Hematopoietic multipotent progenitor cell treated with erythropoietin and hydrocortisone succinate and interleukin-3 and kit ligand, for 15 days (in vitro differentiated cells): ENCODE results near the gene NEURL4.

ENCODE experiments used
- DNase-seq: peaks from one replicate; pipeline ENCODE4 v3.0.0-alpha.2; 2015; ENCODE audit warnings: low spot score

The NEURL4 gene

GRCh38 chr17:7304179-7304578 is 25.0 kb downstream of the NEURL4 start:
- DNase-seq, result no peak

- DNase-seq, result peak; percentile 80
These were observed 32.8 kb downstream of the NEURL4 start for GRCh38 chr17:7296189-7296861.

GRCh38 chr17:7295230-7296180 is 33.6 kb downstream of the NEURL4 start:
- DNase-seq, result no peak

DNA sequence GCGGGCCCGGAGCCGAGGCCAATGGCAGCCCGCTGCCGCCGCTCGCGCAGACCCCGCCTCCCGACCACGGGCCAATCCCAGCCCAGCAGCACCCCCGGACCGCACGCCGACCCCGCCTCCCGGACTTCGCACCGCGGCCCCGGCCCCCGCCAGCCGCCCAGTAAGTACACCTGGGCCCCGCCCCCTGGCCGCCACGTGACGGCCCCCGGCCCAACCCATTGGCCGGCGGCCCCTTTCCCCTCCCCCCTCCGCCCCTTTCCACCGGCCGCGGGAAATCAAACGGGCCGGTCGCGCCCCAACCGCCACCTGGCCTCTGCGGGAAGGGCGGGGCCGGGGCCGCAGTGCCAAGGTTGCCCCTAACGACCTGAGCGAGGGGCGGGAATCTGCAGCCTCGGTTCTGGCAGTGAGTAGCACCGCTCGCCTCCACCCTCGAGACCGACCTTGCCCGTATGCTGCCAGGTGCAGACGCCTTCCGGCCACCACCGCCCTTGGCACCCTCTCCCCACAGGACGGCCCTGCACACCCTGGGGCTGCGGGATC is 34.5 kb downstream of the NEURL4 start, which contains the start of gene YBX2:
Gene YBX2, minus strand, starts transcription at position 26 of the 540 bp plus-strand sequence. CDS start 139 bp downstream, outside the sequence.
- DNase-seq, result peak; percentile 59

- peak; percentile 57 for DNase-seq
These were observed 35.1 kb downstream of the NEURL4 start for GRCh38 chr17:7293816-7294613.

DNA sequence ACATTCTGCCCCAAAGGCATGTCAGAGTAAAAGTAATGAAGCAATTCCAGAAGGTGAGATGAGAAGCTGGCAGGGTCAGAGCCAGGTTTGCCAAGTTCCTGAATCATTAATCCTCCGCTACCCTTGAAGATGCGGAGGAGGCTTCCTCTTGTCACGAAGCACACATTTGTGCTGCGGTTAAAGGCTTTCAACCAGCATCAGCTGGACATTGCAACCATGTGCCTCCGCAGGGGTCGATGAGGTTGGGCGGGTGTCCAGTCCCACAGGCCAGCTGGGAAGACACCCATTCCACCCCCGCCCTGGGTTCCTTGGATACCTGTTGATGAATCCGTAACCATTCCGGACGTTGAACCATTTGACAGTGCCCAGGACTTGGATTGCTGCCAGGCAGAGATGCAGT is 36.0 kb downstream of the NEURL4 start:
- DNase-seq, result no peak

DNA sequence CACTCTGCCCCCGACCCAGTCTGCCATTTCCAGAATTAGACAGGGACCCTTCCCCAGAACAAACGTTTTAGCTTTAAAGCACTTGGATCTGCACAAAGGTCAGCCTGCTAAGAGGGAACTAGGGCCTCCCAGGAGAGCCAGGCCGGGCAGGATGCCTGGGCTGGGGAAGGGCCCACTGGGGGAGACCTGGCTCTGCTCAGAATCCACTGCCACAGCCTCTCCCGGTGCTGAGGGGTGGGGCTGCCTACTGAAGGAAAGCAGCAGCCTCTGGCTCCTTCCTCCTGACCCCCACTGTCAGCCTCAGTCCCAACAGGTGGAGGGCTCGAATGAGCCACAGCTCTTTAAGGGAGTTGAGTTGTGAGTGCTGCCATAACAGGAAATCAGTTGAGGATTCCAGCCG is 36.4 kb downstream of the NEURL4 start:
- no peak for DNase-seq

DNA sequence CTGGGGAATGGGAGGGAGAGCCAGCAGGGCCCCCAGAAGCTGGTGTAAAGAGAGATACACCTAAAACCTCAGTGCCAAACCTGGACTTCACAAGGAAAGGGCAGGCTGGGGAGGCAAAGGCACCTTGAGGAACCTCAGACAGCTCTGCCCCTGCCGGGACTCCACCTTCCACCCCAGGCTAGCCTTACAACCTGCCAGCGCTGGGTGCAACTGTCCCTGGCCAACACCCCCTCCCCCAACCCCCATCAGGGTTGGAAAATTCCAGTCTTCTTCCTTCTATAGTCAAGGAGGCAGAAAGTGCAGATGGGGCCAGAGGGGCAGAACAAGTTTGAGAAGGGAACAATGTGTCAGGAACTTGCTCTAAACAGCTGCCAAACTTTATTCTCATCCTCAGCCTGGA is 36.9 kb downstream of the NEURL4 start:
- DNase-seq, result no peak

DNA sequence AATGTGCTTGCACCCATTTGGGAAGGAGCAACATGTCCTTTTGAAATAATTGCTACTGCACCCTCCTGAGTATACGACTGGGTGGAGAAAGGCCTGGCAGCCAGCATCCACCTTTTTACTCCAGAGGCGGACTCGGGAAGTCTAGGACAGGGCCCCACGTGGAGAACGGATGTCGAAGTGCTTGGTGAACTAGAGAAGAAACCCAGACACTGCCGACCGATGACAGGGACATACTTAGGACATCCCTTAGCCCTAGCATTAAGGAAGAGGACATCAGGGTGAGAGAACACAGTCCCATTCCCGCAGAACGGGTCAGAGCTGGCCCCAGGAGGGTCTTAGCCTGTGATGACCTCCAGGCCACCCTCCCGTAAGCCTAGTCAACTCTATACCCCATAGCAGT is 38.5 kb downstream of the NEURL4 start:
- DNase-seq, result no peak

GRCh38 chr17:7290166-7290565 is 39.0 kb downstream of the NEURL4 start:
- no peak for DNase-seq

GRCh38 chr17:7289256-7290032 is 39.7 kb downstream of the NEURL4 start:
- DNase-seq, result no peak

DNA sequence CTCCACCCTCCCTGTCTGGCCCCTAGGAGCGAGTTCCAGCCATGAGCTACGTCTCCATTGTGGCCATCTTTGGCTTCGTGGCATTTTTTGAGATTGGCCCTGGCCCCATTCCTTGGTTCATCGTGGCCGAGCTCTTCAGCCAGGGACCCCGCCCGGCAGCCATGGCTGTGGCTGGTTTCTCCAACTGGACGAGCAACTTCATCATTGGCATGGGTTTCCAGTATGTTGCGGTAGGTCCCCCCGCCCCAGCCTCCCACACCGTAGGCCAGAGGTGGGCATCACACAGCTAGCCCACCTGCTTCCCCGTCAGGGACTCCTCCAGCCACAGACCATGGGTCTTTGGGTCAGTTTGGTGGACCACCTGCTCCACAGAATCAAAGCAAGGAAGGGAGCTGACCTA is 43.5 kb downstream of the NEURL4 start:
- peak; percentile 1 for DNase-seq

DNA sequence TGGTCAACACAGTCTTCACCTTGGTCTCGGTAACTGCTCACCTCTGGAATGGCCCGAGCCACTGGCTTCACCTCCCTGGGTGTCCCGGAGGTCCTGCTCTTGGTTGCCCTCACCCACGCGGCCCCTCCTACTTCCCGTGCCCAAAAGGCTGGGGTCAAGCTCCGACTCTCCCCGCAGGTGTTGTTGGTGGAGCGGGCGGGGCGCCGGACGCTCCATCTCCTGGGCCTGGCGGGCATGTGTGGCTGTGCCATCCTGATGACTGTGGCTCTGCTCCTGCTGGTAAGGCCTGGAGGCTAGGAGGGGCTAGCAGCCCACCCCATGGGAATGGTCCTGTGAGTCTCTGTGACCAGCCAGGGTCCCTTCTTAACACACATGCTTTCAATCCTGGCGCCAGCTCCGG is 44.2 kb downstream of the NEURL4 start:
- no peak for DNase-seq

GRCh38 chr17:7283471-7284216 is 45.5 kb downstream of the NEURL4 start:
- no peak for DNase-seq

- DNase-seq, result peak; percentile 90
These were observed 46.3 kb downstream of the NEURL4 start for GRCh38 chr17:7282752-7283321.

DNA sequence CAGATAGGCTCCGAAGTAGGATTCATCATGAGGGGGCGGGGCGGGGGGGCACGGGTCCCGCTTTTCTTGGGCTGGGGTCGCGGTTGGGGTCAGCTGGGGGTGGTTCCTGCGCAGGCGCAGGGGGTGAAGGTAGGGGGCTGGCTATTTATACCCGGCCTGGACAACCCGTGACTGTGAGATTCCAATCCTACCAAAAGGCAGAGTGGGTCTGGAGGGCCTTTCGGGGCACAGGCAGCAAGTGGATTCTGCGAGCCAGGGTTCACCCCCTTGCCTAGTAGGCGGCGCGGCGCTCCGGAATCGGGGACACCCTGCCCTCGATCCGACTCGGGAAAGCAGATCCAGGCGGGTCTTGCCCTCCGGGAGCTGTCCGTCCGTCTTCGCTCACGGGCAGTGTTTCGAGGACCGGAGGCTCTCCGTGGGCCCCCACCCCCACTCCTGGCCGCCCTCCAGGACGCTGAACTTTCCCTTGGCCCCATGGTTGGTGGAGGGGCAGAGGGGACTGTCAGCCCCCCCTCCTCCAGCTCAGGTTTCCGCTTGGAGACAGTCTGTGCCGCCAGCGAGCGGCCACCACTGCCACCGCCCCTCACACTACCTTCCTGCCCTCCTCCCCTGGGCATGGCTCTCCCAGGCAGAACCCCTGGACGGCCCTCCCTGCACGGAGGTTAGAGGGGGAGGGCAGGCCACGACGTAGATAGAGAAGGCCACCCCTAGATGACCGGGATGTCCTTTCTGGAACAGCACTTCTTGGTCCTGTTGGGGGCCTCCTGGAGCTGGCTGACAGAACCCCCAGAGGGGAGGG is 47.0 kb downstream of the NEURL4 start:
- peak; percentile 35 for DNase-seq

GRCh38 chr17:7281074-7281952 is 47.8 kb downstream of the NEURL4 start, which contains the start of gene SLC2A4:
TSS of gene SLC2A4 (plus strand) at chr17:7281718. CDS start at chr17:7281935, 217 bp downstream.
- DNase-seq, result peak; percentile 98

- peak; percentile 87 for DNase-seq
These were observed 48.5 kb downstream of the NEURL4 start for GRCh38 chr17:7280519-7281073.
